IMR-90 (cell line): ENCODE measurements around the gene ARPC5L. TPM values are rescaled to one million over a fixed set of nuclear protein-coding genes. Genes with fewer than 3 reads are reported as not detected.

ENCODE experiments used
- ATAC-seq: fragments of 200-7000 bp; cut with Tn5 transposase; 2 replicates; pipeline ENCODE4 v1.9.1; 2020; ENCODE audit warnings: low read depth, mild to moderate bottlenecking, moderate library complexity
- BruUV-seq: library from RNA; stranded (reverse); fragments of 400-500 nt; replicated peaks from 2 replicates; lab custom pipeline; 2021; lab: Mats Ljungman, UMichigan
- CTCF ChIA-PET: fragments of 300-600 bp; formaldehyde crosslinking; extraction: SDS; loops from one replicate; lab custom pipeline; 2021; ENCODE audit warnings: antibody characterized with exemption; lab: Yijun Ruan, JAX
- POLR2A ChIA-PET: fragments of 300-600 bp; sonication (Branson Sonifier 250); formaldehyde crosslinking; loops from one replicate; lab custom pipeline; 2022; ENCODE audit warnings: antibody characterized with exemption; ENCODE audit not compliant: unreplicated experiment; lab: Charles Lee
- DNase-seq: peaks from one replicate; pipeline ENCODE4 v3.0.0; 2013
- H2AFZ ChIP-seq: replicated peaks from 2 replicates; pipeline ENCODE3; 2013; ENCODE audit warnings: low read length, mild to moderate bottlenecking; ENCODE audit not compliant: poor library complexity
- H2AK5ac ChIP-seq: 2 replicates; pipeline ENCODE4 v1.6.1; 2013; ENCODE audit warnings: low read depth, low read length, inconsistent platforms
- H2AK9ac ChIP-seq: replicated peaks from 2 replicates; pipeline ENCODE3; 2013; ENCODE audit warnings: mild to moderate bottlenecking, low read depth, low read length, moderate library complexity; ENCODE audit not compliant: poor library complexity
- H2BK120ac ChIP-seq: 2 replicates; pipeline ENCODE4 v1.6.1; 2013; ENCODE audit warnings: low read depth, low read length, inconsistent platforms
- H2BK15ac ChIP-seq: 3 replicates; pipeline ENCODE4 v1.6.1; 2013; ENCODE audit warnings: low read depth, low read length, inconsistent platforms
- H2BK20ac ChIP-seq: 2 replicates; pipeline ENCODE4 v1.6.1; 2013; ENCODE audit warnings: low read depth, mild to moderate bottlenecking, inconsistent platforms, low read length, moderate library complexity
- H2BK5ac ChIP-seq: 2 replicates; pipeline ENCODE4 v1.6.1; 2013; ENCODE audit warnings: mild to moderate bottlenecking, low read depth, low read length, inconsistent platforms; ENCODE audit not compliant: poor library complexity, severe bottlenecking
- H3K14ac ChIP-seq: replicated peaks from 2 replicates; pipeline ENCODE4 v1.6.1; 2013; ENCODE audit warnings: low read depth, low read length, inconsistent platforms
- H3K18ac ChIP-seq: 2 replicates; pipeline ENCODE4 v1.6.1; 2013; ENCODE audit warnings: low read depth, low read length, control low read depth
- H3K23ac ChIP-seq: 2 replicates; pipeline ENCODE4 v1.6.1; 2013; ENCODE audit warnings: low read depth, low read length, inconsistent platforms
- H3K27ac ChIP-seq: 2 replicates; pipeline ENCODE4 v1.5.1; 2013; ENCODE audit warnings: mild to moderate bottlenecking, control low read depth, low read length; ENCODE audit not compliant: insufficient read depth
- H3K27me3 ChIP-seq: 2 replicates; pipeline ENCODE4 v1.6.1; 2013; ENCODE audit warnings: low read length; ENCODE audit not compliant: control insufficient read depth, insufficient read depth
- H3K36me3 ChIP-seq: 2 replicates; pipeline ENCODE4 v1.6.1; 2013; ENCODE audit warnings: low read length, mixed read lengths; ENCODE audit not compliant: control insufficient read depth, insufficient read depth
- H3K4ac ChIP-seq: 2 replicates; pipeline ENCODE4 v1.6.1; 2013; ENCODE audit warnings: low read depth, low read length, inconsistent platforms
- H3K4me1 ChIP-seq: 2 replicates; pipeline ENCODE4 v1.6.1; 2013; ENCODE audit warnings: low read length, mixed read lengths; ENCODE audit not compliant: control insufficient read depth, insufficient read depth
- H3K4me2 ChIP-seq: 2 replicates; pipeline ENCODE4 v1.6.1; 2013; ENCODE audit warnings: low read depth, mild to moderate bottlenecking, control low read depth, low read length, moderate library complexity
- H3K4me3 ChIP-seq: 2 replicates; pipeline ENCODE4 v1.5.1; 2013; ENCODE audit warnings: low read depth, mild to moderate bottlenecking, control low read depth, low read length, moderate library complexity; ENCODE audit not compliant: insufficient read depth
- H3K56ac ChIP-seq: 2 replicates; pipeline ENCODE4 v1.6.1; 2013; ENCODE audit warnings: low read length, inconsistent platforms; ENCODE audit not compliant: insufficient read depth; ENCODE audit errors: extremely low read depth
- H3K79me1 ChIP-seq, 2 experiments: 2 replicates each; pipeline ENCODE4 v1.6.1; 2013; ENCODE audit warnings: low read length in 2 of 2, inconsistent platforms in 1 of 2, low read depth in 1 of 2
- H3K9ac ChIP-seq: 2 replicates; pipeline ENCODE4 v1.6.1; 2013; ENCODE audit warnings: low read depth, low read length, control low read depth
- H3K9me1 ChIP-seq: 2 replicates; pipeline ENCODE4 v1.6.1; 2013; ENCODE audit warnings: low read length, inconsistent platforms; ENCODE audit not compliant: insufficient read depth
- H3K9me3 ChIP-seq: 2 replicates; pipeline ENCODE4 v1.6.1; 2013; ENCODE audit warnings: low read length; ENCODE audit not compliant: control insufficient read depth, insufficient read depth
- H4K20me1 ChIP-seq: 2 replicates; pipeline ENCODE4 v1.6.1; 2013; ENCODE audit warnings: low read length, inconsistent platforms; ENCODE audit not compliant: insufficient read depth
- H4K5ac ChIP-seq: 2 replicates; pipeline ENCODE4 v1.6.1; 2013; ENCODE audit warnings: mild to moderate bottlenecking, low read depth, low read length, control low read depth
- H4K8ac ChIP-seq, 2 experiments: 2 replicates each; pipeline ENCODE4 v1.6.1; 2013; ENCODE audit warnings: low read depth in 2 of 2, low read length in 2 of 2, control low read depth in 1 of 2, inconsistent platforms in 1 of 2
- H4K91ac ChIP-seq: 2 replicates; pipeline ENCODE4 v1.6.1; 2013; ENCODE audit warnings: low read depth, low read length, inconsistent platforms; ENCODE audit not compliant: insufficient read depth
- BHLHE40 ChIP-seq: fragments of 150-350 bp; IDR thresholded peaks from 2 replicates; pipeline ENCODE4 v1.6.1; 2016; ENCODE audit warnings: mild to moderate bottlenecking, low read depth, low read length
- CEBPB ChIP-seq: IDR thresholded peaks from 2 replicates; pipeline ENCODE4 v1.6.1; 2012; ENCODE audit warnings: low read depth, low read length, improper control_type of control experiment
- CHD1 ChIP-seq: IDR thresholded peaks from 2 replicates; pipeline ENCODE4 v1.6.1; 2012; ENCODE audit warnings: low read depth, low read length, improper control_type of control experiment
- FOS ChIP-seq: fragments of 150-350 bp; IDR thresholded peaks from 2 replicates; pipeline ENCODE4 v1.6.1; 2016; ENCODE audit warnings: low read depth, low read length
- MAFK ChIP-seq: IDR thresholded peaks from 2 replicates; pipeline ENCODE4 v1.6.1; 2012; ENCODE audit warnings: low read depth, low read length, improper control_type of control experiment
- MAZ ChIP-seq: IDR thresholded peaks from 2 replicates; pipeline ENCODE4 v1.6.1; 2012; ENCODE audit warnings: low read depth, mild to moderate bottlenecking, low read length, improper control_type of control experiment, moderate library complexity, borderline replicate concordance
- MXI1 ChIP-seq: IDR thresholded peaks from 2 replicates; pipeline ENCODE4 v1.6.1; 2012; ENCODE audit warnings: low read depth, mild to moderate bottlenecking, low read length, moderate library complexity, borderline replicate concordance
- NFE2L2 ChIP-seq: fragments of 150-350 bp; IDR thresholded peaks from 2 replicates; pipeline ENCODE4 v1.6.1; 2016; ENCODE audit warnings: low read depth, mild to moderate bottlenecking, low read length
- POLR2A ChIP-seq: IDR thresholded peaks from 2 replicates; pipeline ENCODE4 v1.6.1; 2012; ENCODE audit warnings: mild to moderate bottlenecking, low read depth, low read length
- RAD21 ChIP-seq: IDR thresholded peaks from 2 replicates; pipeline ENCODE4 v1.6.1; 2012; ENCODE audit warnings: low read length, improper control_type of control experiment
- RCOR1 ChIP-seq: IDR thresholded peaks from 2 replicates; pipeline ENCODE4 v1.6.1; 2012; ENCODE audit warnings: mild to moderate bottlenecking, low read length, improper control_type of control experiment; ENCODE audit not compliant: insufficient replicate concordance
- RFX5 ChIP-seq: IDR thresholded peaks from 2 replicates; pipeline ENCODE4 v1.8.0; 2012; ENCODE audit warnings: low read depth, mild to moderate bottlenecking, low read length, moderate library complexity
- SMC3 ChIP-seq: fragments of 150-350 bp; IDR thresholded peaks from 2 replicates; pipeline ENCODE4 v1.6.1; 2016; ENCODE audit warnings: low read depth, mild to moderate bottlenecking, antibody characterized with exemption, low read length, moderate library complexity
- WGBS, 2 experiments: methylation state at CpG; one replicate each; pipeline versions ENCODE4 v1.1.5 to v1.1.7; 2013; ENCODE audit warnings: missing lambda C conversion rate in 2 of 2; ENCODE audit not compliant: insufficient read length in 1 of 2; ENCODE audit errors: extremely low coverage in 2 of 2; 5-methylcytosine and 5-hydroxymethylcytosine counted together
- dilution Hi-C: fragments of 300-500 bp; cut with HindIII; formaldehyde crosslinking; loops from one replicate; pipeline ENCODE4 v1.14.3; 2018; ENCODE audit warnings: low sequenced_read_pairs; ENCODE audit not compliant: unreplicated experiment
- in situ Hi-C: fragments of 300-500 bp; cut with MboI; formaldehyde crosslinking; loops from 3 replicates; pipeline ENCODE4 v1.14.3; 2019; ENCODE audit warnings: low sequenced_read_pairs, inconsistent platforms, mixed read lengths
- intact Hi-C: fragments of 100-400 bp; cut with micrococcal nuclease; formaldehyde crosslinking; loops from 2 replicates; pipeline ENCODE4 v1.10.0; 2022
- polyA plus RNA-seq, 3 experiments: library from polyadenylated mRNA; depleted of rRNA; stranded (reverse); fragments of >200 nt; gene quantifications; 2 replicates each; pipeline ENCODE4 v1.2.3, GENCODE V29; 2012; ENCODE audit warnings: low replicate concordance in 1 of 3
- total RNA-seq: library from RNA; depleted of rRNA; stranded (reverse); fragments of >200 nt; gene quantifications from 2 replicates; pipeline ENCODE4 v1.2.3, GENCODE V29; 2012
- TF ChIP-seq, protein P1 (sequence below): fragments of 150-350 bp; IDR thresholded peaks from 2 replicates; pipeline ENCODE4 v1.6.1; 2016; ENCODE audit warnings: low read depth, mild to moderate bottlenecking, low read length, moderate library complexity, borderline replicate concordance
- TF ChIP-seq, protein P2 (sequence below): fragments of 150-350 bp; IDR thresholded peaks from 2 replicates; pipeline ENCODE4 v1.6.1; 2017; ENCODE audit warnings: mild to moderate bottlenecking, antibody characterized with exemption, low read length, low read depth
- TF ChIP-seq, protein P3 (sequence below): conservative IDR thresholded peaks from 2 replicates; pipeline ENCODE4 v1.5.1; 2012; ENCODE audit warnings: mild to moderate bottlenecking, low read depth, low read length, improper control_type of control experiment

The ARPC5L gene
- total and polyA plus RNA-seq, 2 of the 4 experiments (the other 2 are of a cell fraction), result 11.1 to 53.8 TPM

DNA sequence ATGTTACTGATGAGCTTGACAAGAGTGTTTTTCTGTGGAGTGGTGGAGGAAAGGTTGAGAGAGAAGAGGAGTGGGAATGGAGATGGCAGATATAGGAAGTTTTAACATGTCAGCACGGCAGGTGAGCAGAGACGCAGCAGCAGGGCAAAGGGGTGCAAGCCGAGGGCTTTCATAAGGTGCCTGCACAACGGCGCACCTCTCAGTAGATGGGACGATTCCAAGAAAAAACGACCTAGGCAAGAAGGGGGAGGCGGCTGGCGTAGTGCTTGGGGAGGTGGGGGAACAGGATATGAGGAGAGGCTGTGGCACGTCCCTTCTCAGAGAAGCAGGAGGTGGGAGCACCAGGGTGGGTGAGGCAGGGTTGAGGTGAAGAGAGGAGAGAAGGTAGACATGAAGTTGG, 24.5 kb downstream of the ARPC5L start:
- peaks cover 7% of the 10 kb centered on the region; the same call in 1 of the 2 replicates for H3K9me1 ChIP-seq
- no peak overlapping the region for H2AK5ac ChIP-seq
- H2BK15ac ChIP-seq, result no peak overlapping the region
- CTCF ChIA-PET, result no interaction called here
- no peak overlapping the region for H3K27ac ChIP-seq
- no peak overlapping the region for H3K4ac ChIP-seq
- intact Hi-C loops, result no loop called here
- H4K8ac ChIP-seq, result no peak overlapping the region
- H3K18ac ChIP-seq, result no peak overlapping the region
- H3K9ac ChIP-seq, result no peak overlapping the region
- H2AFZ ChIP-seq, result no peak overlapping the region
- ATAC-seq, result no peak
- DNase-seq, result no peak
- in situ Hi-C loops, result no loop called here
- no peak overlapping the region for H3K23ac ChIP-seq
- dilution Hi-C loops, result no loop called here
- no peak overlapping the region for H4K5ac ChIP-seq
- TF ChIP-seq, protein P1, sequence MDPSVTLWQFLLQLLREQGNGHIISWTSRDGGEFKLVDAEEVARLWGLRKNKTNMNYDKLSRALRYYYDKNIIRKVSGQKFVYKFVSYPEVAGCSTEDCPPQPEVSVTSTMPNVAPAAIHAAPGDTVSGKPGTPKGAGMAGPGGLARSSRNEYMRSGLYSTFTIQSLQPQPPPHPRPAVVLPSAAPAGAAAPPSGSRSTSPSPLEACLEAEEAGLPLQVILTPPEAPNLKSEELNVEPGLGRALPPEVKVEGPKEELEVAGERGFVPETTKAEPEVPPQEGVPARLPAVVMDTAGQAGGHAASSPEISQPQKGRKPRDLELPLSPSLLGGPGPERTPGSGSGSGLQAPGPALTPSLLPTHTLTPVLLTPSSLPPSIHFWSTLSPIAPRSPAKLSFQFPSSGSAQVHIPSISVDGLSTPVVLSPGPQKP, result no peak
- no peak for TF ChIP-seq BHLHE40
- no peak for TF ChIP-seq FOS
- TF ChIP-seq MXI1, result no peak
- TF ChIP-seq CHD1, result no peak
- no peak for TF ChIP-seq RCOR1
- no peak for TF ChIP-seq SMC3
- TF ChIP-seq MAZ, result no peak
- no peak for TF ChIP-seq NFE2L2
- TF ChIP-seq CEBPB, result no peak
- TF ChIP-seq, protein P2, sequence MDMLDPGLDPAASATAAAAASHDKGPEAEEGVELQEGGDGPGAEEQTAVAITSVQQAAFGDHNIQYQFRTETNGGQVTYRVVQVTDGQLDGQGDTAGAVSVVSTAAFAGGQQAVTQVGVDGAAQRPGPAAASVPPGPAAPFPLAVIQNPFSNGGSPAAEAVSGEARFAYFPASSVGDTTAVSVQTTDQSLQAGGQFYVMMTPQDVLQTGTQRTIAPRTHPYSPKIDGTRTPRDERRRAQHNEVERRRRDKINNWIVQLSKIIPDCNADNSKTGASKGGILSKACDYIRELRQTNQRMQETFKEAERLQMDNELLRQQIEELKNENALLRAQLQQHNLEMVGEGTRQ, result no peak
- TF ChIP-seq, protein P3, sequence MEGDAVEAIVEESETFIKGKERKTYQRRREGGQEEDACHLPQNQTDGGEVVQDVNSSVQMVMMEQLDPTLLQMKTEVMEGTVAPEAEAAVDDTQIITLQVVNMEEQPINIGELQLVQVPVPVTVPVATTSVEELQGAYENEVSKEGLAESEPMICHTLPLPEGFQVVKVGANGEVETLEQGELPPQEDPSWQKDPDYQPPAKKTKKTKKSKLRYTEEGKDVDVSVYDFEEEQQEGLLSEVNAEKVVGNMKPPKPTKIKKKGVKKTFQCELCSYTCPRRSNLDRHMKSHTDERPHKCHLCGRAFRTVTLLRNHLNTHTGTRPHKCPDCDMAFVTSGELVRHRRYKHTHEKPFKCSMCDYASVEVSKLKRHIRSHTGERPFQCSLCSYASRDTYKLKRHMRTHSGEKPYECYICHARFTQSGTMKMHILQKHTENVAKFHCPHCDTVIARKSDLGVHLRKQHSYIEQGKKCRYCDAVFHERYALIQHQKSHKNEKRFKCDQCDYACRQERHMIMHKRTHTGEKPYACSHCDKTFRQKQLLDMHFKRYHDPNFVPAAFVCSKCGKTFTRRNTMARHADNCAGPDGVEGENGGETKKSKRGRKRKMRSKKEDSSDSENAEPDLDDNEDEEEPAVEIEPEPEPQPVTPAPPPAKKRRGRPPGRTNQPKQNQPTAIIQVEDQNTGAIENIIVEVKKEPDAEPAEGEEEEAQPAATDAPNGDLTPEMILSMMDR, result no peak
- no peak for TF ChIP-seq MAFK
- no peak for TF ChIP-seq RFX5
- TF ChIP-seq RAD21, result no peak
- no peak for TF ChIP-seq POLR2A
- H4K91ac ChIP-seq, result no peak overlapping the region
- no peak overlapping the region for H2AK9ac ChIP-seq
- POLR2A ChIA-PET, result no interaction called here
- H3K9me3 ChIP-seq, result no peaks in the 10 kb centered on the region
- H3K4me2 ChIP-seq, result no peak overlapping the region
- H3K4me3 ChIP-seq, result no peak overlapping the region
- no peaks in the 10 kb centered on the region for H3K27me3 ChIP-seq
- no peak overlapping the region for H2BK20ac ChIP-seq
- H3K56ac ChIP-seq, result no peak overlapping the region
- H3K4me1 ChIP-seq, result no peaks in the 10 kb centered on the region
- no TSS peak for BruUV-seq
- peaks cover 61% of the 10 kb centered on the region for H3K36me3 ChIP-seq
- no peaks in the 10 kb centered on the region for H3K79me1 ChIP-seq
- no peaks in the 10 kb centered on the region; the same call in 1 of the 2 replicates for H4K20me1 ChIP-seq
- H2BK120ac ChIP-seq, result no peak overlapping the region
- H3K14ac ChIP-seq, result no peak overlapping the region
- H2BK5ac ChIP-seq, result no peak overlapping the region
- WGBS, 2 experiments, result 92% methylated on average over 7 of the region's 10 CpGs; no CpG with 5 or more reads in 1 of the 2 experiments
